K562 (cell line): ENCODE measurements around the gene SAP130. TPM values are rescaled to one million over a fixed set of nuclear protein-coding genes. Genes with fewer than 3 reads are reported as not detected.

Experiments used
- ATAC-seq: fragments of 200-7000 bp; cut with Tn5 transposase; 3 replicates; pipeline ENCODE4 v1.9.1; 2020; ENCODE audit warnings: moderate library complexity
- BruUV-seq: library from RNA; stranded (reverse); fragments of 400-500 nt; replicated peaks from 2 replicates; lab custom pipeline; 2021; lab: Mats Ljungman, UMichigan
- CTCF ChIA-PET: fragments of 300-600 bp; formaldehyde crosslinking; extraction: SDS; loops from one replicate; lab custom pipeline; 2021; ENCODE audit warnings: low intra/inter-chr PET ratio; lab: Yijun Ruan, JAX
- POLR2A ChIA-PET: fragments of 300-600, 350-650 bp; sonication (Branson Sonifier 250); formaldehyde crosslinking; extraction: SDS; loops from one replicate; lab custom pipeline; 2021; ENCODE audit warnings: antibody characterized with exemption, inconsistent platforms; lab: Yijun Ruan, JAX
- DNase-seq, 4 experiments: peaks; one replicate each; pipeline versions ENCODE4 v3.0.0 to v3.0.0-alpha.2; 2011 to 2018; ENCODE audit warnings: low spot score in 3 of 4, mixed read lengths in 3 of 4; ENCODE audit errors: extremely low read depth in 1 of 4
- FAIRE-seq: peaks from 2 replicates; lab custom pipeline; 2011; peaks lifted over from hg19 to GRCh38; lab: Jason Lieb, UNC
- H2AFZ ChIP-seq: 2 replicates; pipeline ENCODE4 v1.6.0; 2011; ENCODE audit warnings: low read depth, low read length, control low read depth, inconsistent platforms
- H3K27ac ChIP-seq: fragments of 200-600 bp; 3 replicates; pipeline ENCODE4 v1.8.0; 2011; ENCODE audit warnings: low read depth, mild to moderate bottlenecking, control low read depth, inconsistent platforms, low read length, moderate library complexity, mixed read lengths; ENCODE audit errors: extremely low read depth
- H3K27me3 ChIP-seq, 2 experiments: fragments of 300-600 bp in 1 of 2; 2 replicates in 1 of 2; 3 replicates in 1 of 2; pipeline versions ENCODE4 v1.6.0 to v1.8.0; 2011; ENCODE audit warnings: inconsistent platforms in 2 of 2, low read length in 2 of 2, mild to moderate bottlenecking in 1 of 2, mixed read lengths in 1 of 2, moderate library complexity in 1 of 2; ENCODE audit not compliant: control insufficient read depth in 2 of 2, insufficient read depth in 2 of 2
- H3K36me3 ChIP-seq: fragments of 300-600 bp; 3 replicates; pipeline ENCODE4 v1.8.0; 2011; ENCODE audit warnings: mild to moderate bottlenecking, low read length, inconsistent platforms; ENCODE audit not compliant: control insufficient read depth, insufficient read depth
- H3K4me1 ChIP-seq, 2 experiments: fragments of 200-600 bp in 1 of 2; replicated peaks in 1 of 2; 2 replicates in 1 of 2; 3 replicates in 1 of 2; pipeline versions ENCODE4 v1.5.1 to v1.8.0; 2011; ENCODE audit warnings: inconsistent platforms in 2 of 2, low read length in 2 of 2, mild to moderate bottlenecking in 1 of 2, mixed read lengths in 1 of 2, moderate library complexity in 1 of 2; ENCODE audit not compliant: control insufficient read depth in 2 of 2, insufficient read depth in 2 of 2
- H3K4me2 ChIP-seq: 2 replicates; pipeline ENCODE4 v1.6.1; 2011; ENCODE audit warnings: low read length, control low read depth, inconsistent platforms, mixed read lengths; ENCODE audit not compliant: insufficient read depth
- H3K4me3 ChIP-seq: fragments of 200-600 bp; sonication (generic), shearing (Covaris generic); 2 replicates; pipeline ENCODE4 v1.5.1; 2016; ENCODE audit warnings: control low read depth, inconsistent platforms
- H3K79me2 ChIP-seq: fragments of 200-600 bp; 3 replicates; pipeline ENCODE4 v1.8.0; 2011; ENCODE audit warnings: low read length, inconsistent platforms; ENCODE audit not compliant: control insufficient read depth, insufficient read depth
- H3K9ac ChIP-seq, 2 experiments: 2 replicates each; pipeline versions ENCODE4 v1.6.0 to v1.6.1; 2011; ENCODE audit warnings: low read depth in 2 of 2, low read length in 2 of 2, control low read depth in 1 of 2, inconsistent platforms in 1 of 2, mild to moderate bottlenecking in 1 of 2, mixed read lengths in 1 of 2; ENCODE audit not compliant: insufficient read depth in 1 of 2
- H3K9me1 ChIP-seq: one replicate; pipeline ENCODE4 v1.6.0; 2011; ENCODE audit warnings: inconsistent platforms, mild to moderate bottlenecking, low read length, moderate library complexity; ENCODE audit not compliant: control insufficient read depth, insufficient read depth
- H3K9me3 ChIP-seq: replicated peaks from 2 replicates; pipeline ENCODE4 v1.5.1; 2011; ENCODE audit warnings: low read depth, low read length, inconsistent platforms; ENCODE audit not compliant: control insufficient read depth, insufficient read depth
- H4K20me1 ChIP-seq: replicated peaks from 2 replicates; pipeline ENCODE4 v1.6.1; 2011; ENCODE audit warnings: low read length, inconsistent platforms, mixed read lengths; ENCODE audit not compliant: control insufficient read depth, insufficient read depth
- BRD9 ChIP-seq: fragments of 450-650 bp; IDR thresholded peaks from 2 replicates; pipeline ENCODE4 v1.6.1; 2018; ENCODE audit warnings: low read depth; ENCODE audit not compliant: partially characterized antibody
- CHD2 ChIP-seq: IDR thresholded peaks from 2 replicates; pipeline ENCODE4 v1.6.1; 2011; ENCODE audit warnings: low read depth, low read length
- CREM ChIP-seq: IDR thresholded peaks from 2 replicates; pipeline ENCODE4 v1.6.1; 2014; ENCODE audit warnings: antibody characterized with exemption, low read depth
- EWSR1 ChIP-seq: fragments of 450-650 bp; IDR thresholded peaks from 2 replicates; pipeline ENCODE4 v1.6.1; 2018; ENCODE audit warnings: borderline replicate concordance, mild to moderate bottlenecking, low read depth, moderate library complexity; ENCODE audit not compliant: partially characterized antibody
- HDAC3 ChIP-seq: fragments of 450-650 bp; IDR thresholded peaks from 2 replicates; pipeline ENCODE4 v1.6.1; 2018; ENCODE audit warnings: borderline replicate concordance, mild to moderate bottlenecking, moderate library complexity; ENCODE audit not compliant: partially characterized antibody
- HMG20A ChIP-seq: fragments of 450-650 bp; formaldehyde crosslinking; conservative IDR thresholded peaks from 2 replicates; pipeline ENCODE4 v1.4.0; 2020; ENCODE audit warnings: mild to moderate bottlenecking, mixed read lengths
- MCM7 ChIP-seq, 2 experiments: fragments of 450-650 bp; IDR thresholded peaks; 2 replicates each; pipeline ENCODE4 v1.6.1; 2016 to 2018
- RB1 ChIP-seq: fragments of 450-650 bp; IDR thresholded peaks from 2 replicates; pipeline ENCODE4 v1.6.1; 2017; ENCODE audit warnings: low read depth, mild to moderate bottlenecking
- ZFPM2 ChIP-seq: fragments of 250-450 bp; sonication (Bioruptor Pico); IDR thresholded peaks from 2 replicates; pipeline ENCODE4 v1.5.1; 2022; ENCODE audit warnings: mild to moderate bottlenecking
- ZFX ChIP-seq: sonication (generic); formaldehyde crosslinking; IDR thresholded peaks from 2 replicates; pipeline ENCODE4 v1.8.0; 2022; ENCODE audit warnings: mild to moderate bottlenecking, missing genetic modification reagents, moderate library complexity
- ZNF121 ChIP-seq: sonication (generic); formaldehyde crosslinking; conservative IDR thresholded peaks from 2 replicates; pipeline ENCODE4 v1.8.0; 2022; ENCODE audit warnings: missing genetic modification reagents
- ZNF318 ChIP-seq, 2 experiments: fragments of 450-650 bp; IDR thresholded peaks; 2 replicates each; pipeline ENCODE4 v1.6.1; 2016; ENCODE audit warnings: mild to moderate bottlenecking in 2 of 2, borderline replicate concordance in 1 of 2, low read depth in 1 of 2, moderate library complexity in 1 of 2
- WGBS: fragments of 100-300 bp; shearing (Covaris generic); methylation state at CpG from one replicate; pipeline ENCODE4 v1.1.6; 2016; ENCODE audit warnings: low coverage, mixed read lengths; ENCODE audit not compliant: insufficient coverage; ENCODE audit errors: missing lambda C conversion rate; 5-methylcytosine and 5-hydroxymethylcytosine counted together
- in situ Hi-C: fragments of 300-500 bp; cut with MboI; formaldehyde crosslinking; loops from 4 replicates; pipeline ENCODE4 v1.15.0; 2018; ENCODE audit warnings: inconsistent platforms, mixed read lengths
- intact Hi-C: fragments of 100-400 bp; cut with micrococcal nuclease; formaldehyde crosslinking; loops from 2 replicates; pipeline ENCODE4 v1.14.2; 2022
- polyA plus RNA-seq, 8 experiments: library from polyadenylated mRNA; depleted of rRNA in 4 of 8; stranded (reverse) in 5 of 8; unstranded in 3 of 8; fragments of >200 nt; fragmentation: Nextera tagmentation in 2 of 8; fragmentation: Illumina TruSeq in 1 of 8; extraction: Ambion mirVana in 2 of 8; extraction: Trizol in 1 of 8; gene quantifications; 2 replicates each; pipeline versions ENCODE4 v1.2.1 to v1.2.3, GENCODE V29; 2011 to 2014; ENCODE audit warnings: inconsistent platforms in 1 of 8, missing spikeins in 1 of 8
- total RNA-seq, 7 experiments: library from RNA; depleted of rRNA in 6 of 7; stranded (reverse); fragments of >200 nt in 6 of 7; fragmentation: Illumina TruSeq in 2 of 7; extraction: Trizol in 2 of 7; gene quantifications; 2 replicates each; pipeline versions ENCODE4 v1.2.1 to v1.2.3, GENCODE V29; 2011 to 2021; ENCODE audit warnings: low replicate concordance in 1 of 7

The SAP130 gene
- total and polyA plus RNA-seq, 9 of the 15 experiments (the other 6 are each of a cell fraction or from before 2014, with no cell fraction given): 4.5 to 33.4 (median 7.4) TPM

DNA sequence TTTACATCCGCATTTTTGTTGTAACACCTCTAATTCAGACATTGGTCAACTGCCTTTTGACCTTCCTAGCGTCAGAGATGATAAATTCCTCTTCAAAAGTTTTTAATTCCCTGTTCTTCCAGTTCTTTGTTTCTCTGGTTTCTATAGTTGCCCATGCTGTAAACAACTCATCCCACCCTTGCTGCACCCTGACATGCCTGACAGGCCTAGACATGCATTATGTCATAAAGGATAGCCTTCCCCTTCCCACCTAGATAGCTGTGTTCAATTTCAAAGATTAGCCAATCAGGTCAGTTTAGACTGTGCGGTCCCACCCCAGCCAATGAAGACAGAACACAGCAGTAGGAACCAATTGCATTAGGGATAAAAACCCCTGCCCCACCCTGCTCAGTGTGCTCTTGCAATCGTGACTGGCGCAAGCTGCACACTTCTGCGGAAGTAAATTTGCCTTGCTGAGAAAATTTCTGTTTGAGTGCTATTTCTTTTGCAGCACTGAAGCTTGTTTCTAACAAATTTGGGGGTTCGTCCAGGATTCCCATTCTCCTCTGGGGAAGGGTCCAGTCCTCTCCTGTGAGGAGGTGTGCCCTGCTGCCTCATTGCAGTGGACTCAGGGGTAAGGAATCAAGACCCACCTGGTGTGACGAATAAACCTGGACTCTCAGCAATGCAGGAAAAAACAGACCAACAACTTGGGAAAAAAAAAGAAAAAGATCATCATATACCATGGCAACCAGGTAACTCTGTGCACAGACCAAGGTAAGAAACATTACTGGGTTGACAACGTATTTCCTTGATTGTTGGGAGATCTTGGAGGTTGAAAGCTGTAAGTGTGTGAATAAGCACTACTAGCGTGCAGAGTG, 9.1 kb upstream of the SAP130 start:
- DNase-seq (no peak), ATAC-seq (no peak), FAIRE-seq (no peak)
- Histone ChIP-seq H2AFZ (no peak overlapping the region), H3K9me1 (no peaks in the 10 kb centered on the region), H3K4me2 (no peak overlapping the region), H3K4me1 (no peaks in the 10 kb centered on the region), H3K27me3 (0 out of 5 replicates have a peak, but pooled peaks cover 0 to 6% of the 10 kb centered on the region in 2 experiments), H3K9me3 (peaks cover 13% of the 10 kb centered on the region), H3K4me3 (no peak overlapping the region), H3K79me2 (no peaks in the 10 kb centered on the region), H3K36me3 (no peaks in the 10 kb centered on the region), H3K27ac (no peak overlapping the region), H3K9ac (no peak overlapping the region), H4K20me1 (no peaks in the 10 kb centered on the region)
- BruUV-seq: no TSS peak
- POLR2A ChIA-PET: interaction anchor here (0.5 kb wide), 1 partner anchor 27 kb away, joined by 3 read pairs; no protein-coding TSS in a partner anchor
- in situ Hi-C loops (no loop called here), intact Hi-C loops (no loop called here)
- 21% methylated on average over 10 of the region's 10 CpGs for WGBS
- CTCF ChIA-PET: no interaction called here
- TF ChIP-seq CHD2 (no peak), ZFX (no peak), MCM7 (IDR thresholded peaks at IDR 0.05) (no peak), BRD9 (no peak), HMG20A (no peak), RB1 (no peak), HDAC3 (no peak), CREM (no peak), EWSR1 (no peak), ZFPM2 (no peak), ZNF121 (CRISPR knock-in tag) (no peak), ZNF318 (IDR thresholded peaks at IDR 0.05; ENCODE audit: borderline replicate concordance in 1 of 2, low read depth in 1 of 2) (no peak)
